ENCODE data around the gene ANKRD42.

The ANKRD42 gene

GRCh38 chr11:83294208-83294607, 100.7 kb downstream of the ANKRD42 start:
- no peak for DNase-seq
